ENCODE data around the gene ABHD8.
"Not testable (repeated sequence)": the region's sequence is repeated elsewhere in the genome, so short reads cannot be mapped to it uniquely, and the experiment has no call there.

DNA sequence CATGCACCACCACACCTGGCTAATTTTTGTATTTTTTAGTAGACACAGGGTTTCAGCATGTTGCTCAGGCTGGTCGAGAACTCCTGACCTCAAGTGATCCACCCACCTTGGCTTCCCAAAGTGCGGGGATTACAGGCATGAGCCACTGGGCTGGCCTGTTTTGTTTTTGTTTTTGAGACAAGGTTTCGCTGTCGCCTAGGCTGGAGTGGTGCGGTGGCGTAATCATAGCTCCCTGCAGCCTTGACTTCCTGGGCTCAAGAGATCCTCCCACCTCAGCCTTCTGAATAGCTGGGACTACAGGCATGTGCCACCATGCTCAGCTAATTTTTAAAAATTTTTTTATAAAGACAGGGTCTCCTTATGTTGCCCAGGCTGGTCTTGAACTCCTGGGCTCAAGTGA, 7.7 kb downstream of the ABHD8 start:
- TF ChIP-seq, protein P1, sequence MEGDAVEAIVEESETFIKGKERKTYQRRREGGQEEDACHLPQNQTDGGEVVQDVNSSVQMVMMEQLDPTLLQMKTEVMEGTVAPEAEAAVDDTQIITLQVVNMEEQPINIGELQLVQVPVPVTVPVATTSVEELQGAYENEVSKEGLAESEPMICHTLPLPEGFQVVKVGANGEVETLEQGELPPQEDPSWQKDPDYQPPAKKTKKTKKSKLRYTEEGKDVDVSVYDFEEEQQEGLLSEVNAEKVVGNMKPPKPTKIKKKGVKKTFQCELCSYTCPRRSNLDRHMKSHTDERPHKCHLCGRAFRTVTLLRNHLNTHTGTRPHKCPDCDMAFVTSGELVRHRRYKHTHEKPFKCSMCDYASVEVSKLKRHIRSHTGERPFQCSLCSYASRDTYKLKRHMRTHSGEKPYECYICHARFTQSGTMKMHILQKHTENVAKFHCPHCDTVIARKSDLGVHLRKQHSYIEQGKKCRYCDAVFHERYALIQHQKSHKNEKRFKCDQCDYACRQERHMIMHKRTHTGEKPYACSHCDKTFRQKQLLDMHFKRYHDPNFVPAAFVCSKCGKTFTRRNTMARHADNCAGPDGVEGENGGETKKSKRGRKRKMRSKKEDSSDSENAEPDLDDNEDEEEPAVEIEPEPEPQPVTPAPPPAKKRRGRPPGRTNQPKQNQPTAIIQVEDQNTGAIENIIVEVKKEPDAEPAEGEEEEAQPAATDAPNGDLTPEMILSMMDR (IDR thresholded peaks at IDR 0.05; ENCODE audit: low read length), result not testable (repeated sequence)
- TF ChIP-seq EZH2 (IDR thresholded peaks at IDR 0.05; ENCODE audit: borderline replicate concordance, low read length), result not testable (repeated sequence)

Measured in OCI-LY1 (cell line).